Vagina (tissue), 2 donors: ENCODE data around the gene FOXS1. TPM values are rescaled to one million over a fixed set of nuclear protein-coding genes. Genes with fewer than 3 reads are reported as not detected.

ENCODE experiments used
- DNase-seq, 2 donors: peaks; one replicate each; pipeline ENCODE4 v3.0.0-alpha.2; 2017; ENCODE audit errors: extremely low spot score in 2 of 2
- H3K27ac ChIP-seq: fragments of 200-600 bp; sonication (generic); one replicate; pipeline ENCODE4 v1.5.1; 2019
- H3K27me3 ChIP-seq: fragments of 200-600 bp; sonication (generic); one replicate; pipeline ENCODE4 v1.5.1; 2019
- H3K36me3 ChIP-seq, 2 donors: fragments of 200-600 bp; sonication (generic); one replicate each; pipeline ENCODE4 v1.5.1; 2017 to 2019
- H3K4me1 ChIP-seq: fragments of 200-600 bp; sonication (generic); one replicate; pipeline ENCODE4 v1.5.1; 2019
- H3K4me3 ChIP-seq, 2 donors: fragments of 200-600 bp; sonication (generic); 1 replicate in 1 of 2; 2 replicates in 1 of 2; pipeline ENCODE4 v1.5.1; 2016 to 2019
- H3K9me3 ChIP-seq: fragments of 200-600 bp; sonication (generic); one replicate; pipeline ENCODE4 v1.5.1; 2019
- POLR2A ChIP-seq, 2 donors: fragments of 450-650 bp; IDR thresholded peaks; one replicate each; pipeline ENCODE4 v1.6.1; 2017; ENCODE audit warnings: antibody characterized with exemption in 2 of 2, mild to moderate bottlenecking in 2 of 2, moderate library complexity in 2 of 2
- POLR2AphosphoS5 ChIP-seq, 2 donors: sonication (generic); formaldehyde crosslinking; IDR thresholded peaks; one replicate each; pipeline ENCODE4 v1.9.0; 2017; ENCODE audit warnings: antibody characterized with exemption in 2 of 2, mild to moderate bottlenecking in 2 of 2, low read depth in 1 of 2; ENCODE audit not compliant: insufficient read depth in 1 of 2
- intact Hi-C: fragments of 100-400 bp; cut with DNase I; formaldehyde crosslinking; loops from one replicate; pipeline ENCODE4 v1.15.1; 2023
- total RNA-seq: library from RNA; depleted of rRNA; stranded (reverse); fragments of >200 nt; gene quantifications from one replicate; pipeline ENCODE4 v1.2.3, GENCODE V29; 2016
- TF ChIP-seq, protein P1 (sequence below), 3 experiments: fragments of 450-650 bp in 2 of 3; fragments of 200-600 bp in 1 of 3; sonication (generic) in 1 of 3; IDR thresholded peaks; one replicate each; pipeline ENCODE4 v1.5.1; 2017 to 2019; ENCODE audit warnings: antibody characterized with exemption in 3 of 3, mild to moderate bottlenecking in 2 of 3, moderate library complexity in 2 of 3

FOXS1 gene
- total RNA-seq, 1 donor from 2014 or later = not detected

DNA sequence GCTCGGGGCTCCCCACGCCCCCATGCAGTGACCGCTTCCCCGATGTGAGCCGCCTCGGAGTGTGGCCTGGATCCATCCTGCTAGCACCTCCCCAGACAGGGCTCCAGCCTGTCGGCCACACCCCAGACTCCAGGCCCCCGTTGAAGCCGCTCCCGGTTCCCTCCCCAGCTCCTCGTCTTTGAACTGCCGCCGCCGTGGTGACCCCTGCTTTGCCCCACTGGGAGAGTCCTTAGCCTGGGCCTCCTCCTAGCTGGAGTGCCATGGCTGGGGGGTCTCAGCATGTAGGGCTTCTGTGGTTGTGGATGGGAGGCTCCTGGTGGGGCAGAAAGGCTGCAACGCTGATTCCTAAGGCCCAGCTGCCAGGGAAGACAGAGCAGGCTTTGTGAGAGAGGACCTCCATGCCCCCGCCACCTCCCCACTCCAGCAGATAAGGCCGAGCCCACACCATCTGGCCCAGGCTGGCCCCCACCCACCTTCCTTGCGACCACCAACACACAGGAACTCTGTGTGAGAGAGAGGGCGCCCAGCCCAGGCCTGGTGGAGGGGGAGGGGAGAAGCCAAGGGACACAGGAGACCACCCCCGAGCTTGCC, 11.4 kb downstream of the FOXS1 start:
- H3K36me3 ChIP-seq = no peaks in the 10 kb centered on the region
- H3K4me3 ChIP-seq = no peak overlapping the region
- no peak for DNase-seq
- intact Hi-C loops = no loop called here
- no peak overlapping the region for H3K27ac ChIP-seq
- no peaks in the 10 kb centered on the region for H3K9me3 ChIP-seq
- no peaks in the 10 kb centered on the region for H3K27me3 ChIP-seq
- TF ChIP-seq POLR2AphosphoS5 (IDR thresholded peaks at IDR 0.05; ENCODE audit: insufficient read depth in 1 of 2, low read depth in 1 of 2) (no peak), POLR2A (IDR thresholded peaks at IDR 0.05) (no peak)
- TF ChIP-seq, protein P1, sequence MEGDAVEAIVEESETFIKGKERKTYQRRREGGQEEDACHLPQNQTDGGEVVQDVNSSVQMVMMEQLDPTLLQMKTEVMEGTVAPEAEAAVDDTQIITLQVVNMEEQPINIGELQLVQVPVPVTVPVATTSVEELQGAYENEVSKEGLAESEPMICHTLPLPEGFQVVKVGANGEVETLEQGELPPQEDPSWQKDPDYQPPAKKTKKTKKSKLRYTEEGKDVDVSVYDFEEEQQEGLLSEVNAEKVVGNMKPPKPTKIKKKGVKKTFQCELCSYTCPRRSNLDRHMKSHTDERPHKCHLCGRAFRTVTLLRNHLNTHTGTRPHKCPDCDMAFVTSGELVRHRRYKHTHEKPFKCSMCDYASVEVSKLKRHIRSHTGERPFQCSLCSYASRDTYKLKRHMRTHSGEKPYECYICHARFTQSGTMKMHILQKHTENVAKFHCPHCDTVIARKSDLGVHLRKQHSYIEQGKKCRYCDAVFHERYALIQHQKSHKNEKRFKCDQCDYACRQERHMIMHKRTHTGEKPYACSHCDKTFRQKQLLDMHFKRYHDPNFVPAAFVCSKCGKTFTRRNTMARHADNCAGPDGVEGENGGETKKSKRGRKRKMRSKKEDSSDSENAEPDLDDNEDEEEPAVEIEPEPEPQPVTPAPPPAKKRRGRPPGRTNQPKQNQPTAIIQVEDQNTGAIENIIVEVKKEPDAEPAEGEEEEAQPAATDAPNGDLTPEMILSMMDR (IDR thresholded peaks at IDR 0.05) = no peak
- H3K4me1 ChIP-seq = peaks cover 21% of the 10 kb centered on the region

DNA sequence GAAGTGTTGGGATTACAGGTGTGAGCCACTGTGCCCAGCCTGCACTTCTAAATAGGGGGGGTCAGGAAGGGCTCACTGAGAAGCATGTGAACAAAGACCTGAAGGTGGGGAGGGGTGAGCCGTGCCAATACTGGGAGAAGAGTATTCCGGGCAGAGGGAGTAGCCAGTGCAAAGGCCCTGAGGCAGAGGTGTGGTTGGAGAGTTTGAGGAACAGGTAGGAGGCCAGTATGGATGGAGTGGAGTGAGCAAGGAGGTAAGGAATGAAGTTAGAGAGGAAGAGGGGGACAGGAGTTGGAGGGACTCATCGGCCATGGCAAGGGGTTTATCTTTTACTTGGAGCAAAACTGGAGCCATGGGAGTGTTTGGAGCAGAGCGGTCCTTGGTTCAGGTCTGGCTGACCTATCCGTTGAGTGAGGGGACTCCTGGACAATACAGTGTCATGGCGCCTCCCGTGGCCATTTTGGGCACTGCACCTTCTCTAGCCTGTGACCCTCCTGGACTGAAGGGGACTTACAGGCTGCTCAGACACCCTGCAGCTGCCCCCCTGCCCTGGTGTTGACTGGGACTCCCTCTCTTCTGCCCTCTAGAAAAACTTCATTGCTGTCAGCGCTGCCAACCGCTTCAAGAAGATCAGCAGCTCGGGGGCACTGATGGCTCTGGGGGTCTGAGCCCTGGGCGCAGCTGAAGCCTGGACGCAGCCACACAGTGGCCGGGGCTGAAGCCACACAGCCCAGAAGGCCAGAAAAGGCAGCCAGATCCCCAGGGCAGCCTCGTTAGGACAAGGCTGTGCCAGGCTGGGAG, 12.1 kb downstream of the FOXS1 start:
- H3K27ac ChIP-seq = no peak overlapping the region
- H3K36me3 ChIP-seq = no peaks in the 10 kb centered on the region
- no peaks in the 10 kb centered on the region for H3K9me3 ChIP-seq
- H3K4me1 ChIP-seq = peaks cover 21% of the 10 kb centered on the region
- no peak for DNase-seq
- no peak overlapping the region for H3K4me3 ChIP-seq
- intact Hi-C loops = no loop called here
- no peaks in the 10 kb centered on the region for H3K27me3 ChIP-seq
- no peak for TF ChIP-seq POLR2AphosphoS5 (IDR thresholded peaks at IDR 0.05; ENCODE audit: insufficient read depth in 1 of 2, low read depth in 1 of 2)
- TF ChIP-seq, protein P1 (IDR thresholded peaks at IDR 0.05) = peak in 2 of 3 experiments; percentile 19 to 43
- TF ChIP-seq POLR2A (IDR thresholded peaks at IDR 0.05) = no peak

DNA sequence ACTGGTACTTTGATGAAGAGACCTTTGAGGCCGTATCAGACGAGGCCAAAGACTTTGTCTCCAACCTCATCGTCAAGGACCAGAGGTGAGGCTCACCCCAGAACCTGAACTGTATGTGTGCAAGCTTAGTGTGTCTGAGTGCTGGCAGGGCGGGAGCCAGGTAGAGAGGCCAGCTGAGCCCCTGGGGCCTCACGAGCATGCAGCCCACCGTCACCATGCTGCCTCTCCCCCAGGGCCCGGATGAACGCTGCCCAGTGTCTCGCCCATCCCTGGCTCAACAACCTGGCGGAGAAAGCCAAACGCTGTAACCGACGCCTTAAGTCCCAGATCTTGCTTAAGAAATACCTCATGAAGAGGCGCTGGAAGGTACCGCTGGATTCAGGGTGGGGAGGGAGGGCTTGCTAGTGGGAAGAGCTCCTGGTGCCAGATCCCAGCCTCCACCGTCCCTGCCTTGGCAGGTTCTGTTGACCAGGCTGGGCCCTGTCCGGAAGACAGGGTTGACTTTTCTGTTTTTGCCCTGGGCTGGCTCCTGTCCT, 13.6 kb downstream of the FOXS1 start:
- intact Hi-C loops = no loop called here
- Histone ChIP-seq H3K27me3 (no peaks in the 10 kb centered on the region), H3K9me3 (no peaks in the 10 kb centered on the region), H3K27ac (no peak overlapping the region), H3K36me3 (no peaks in the 10 kb centered on the region), H3K4me1 (peaks cover 16% of the 10 kb centered on the region), H3K4me3 (no peak overlapping the region)
- TF ChIP-seq POLR2AphosphoS5 (IDR thresholded peaks at IDR 0.05; ENCODE audit: insufficient read depth in 1 of 2, low read depth in 1 of 2) (no peak), POLR2A (IDR thresholded peaks at IDR 0.05) (no peak)
- TF ChIP-seq, protein P1 (IDR thresholded peaks at IDR 0.05) = no peak
- DNase-seq = no peak

DNA sequence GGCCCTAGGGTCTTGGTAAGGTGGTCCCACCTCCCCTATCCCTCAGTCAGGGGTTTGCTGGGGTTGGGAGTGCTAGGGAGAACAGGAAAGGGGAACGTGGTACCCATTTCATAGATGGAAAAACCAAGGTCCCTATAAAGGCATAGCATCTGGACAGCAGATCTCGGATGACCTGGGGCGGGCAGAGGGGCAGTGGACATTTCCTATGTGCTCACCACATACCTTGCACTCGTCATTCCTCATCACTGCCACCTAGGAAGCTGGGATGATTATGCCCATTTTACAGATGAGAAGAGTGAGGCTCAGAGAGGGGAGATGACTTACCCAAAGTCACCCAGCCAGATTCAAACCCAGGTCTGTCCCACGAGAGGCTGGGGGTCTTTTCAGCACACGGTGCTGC, 14.2 kb downstream of the FOXS1 start:
- DNase-seq = no peak
- Histone ChIP-seq H3K36me3 (no peaks in the 10 kb centered on the region), H3K4me1 (peaks cover 10% of the 10 kb centered on the region), H3K27me3 (no peaks in the 10 kb centered on the region), H3K27ac (no peak overlapping the region), H3K4me3 (no peak overlapping the region), H3K9me3 (no peaks in the 10 kb centered on the region)
- intact Hi-C loops = no loop called here
- no peak for TF ChIP-seq POLR2AphosphoS5 (IDR thresholded peaks at IDR 0.05; ENCODE audit: insufficient read depth in 1 of 2, low read depth in 1 of 2)
- TF ChIP-seq, protein P1 (IDR thresholded peaks at IDR 0.05) = no peak
